HL-60/S4 (cell line): ENCODE results near the gene THBS2.
"Not testable (repeated sequence)": the region's sequence is repeated elsewhere in the genome, so short reads cannot be mapped to it uniquely, and the experiment has no call there.

ENCODE experiments used
- in situ Hi-C: fragments of 300-500 bp; cut with MboI; formaldehyde crosslinking; loops from 2 replicates; pipeline ENCODE4 v1.14.3; 2022; ENCODE audit warnings: low sequenced_read_pairs

The THBS2 gene

GRCh38 chr6:169273511-169273910 is 19.9 kb upstream of the THBS2 start:
- in situ Hi-C loops: no loop called here

DNA sequence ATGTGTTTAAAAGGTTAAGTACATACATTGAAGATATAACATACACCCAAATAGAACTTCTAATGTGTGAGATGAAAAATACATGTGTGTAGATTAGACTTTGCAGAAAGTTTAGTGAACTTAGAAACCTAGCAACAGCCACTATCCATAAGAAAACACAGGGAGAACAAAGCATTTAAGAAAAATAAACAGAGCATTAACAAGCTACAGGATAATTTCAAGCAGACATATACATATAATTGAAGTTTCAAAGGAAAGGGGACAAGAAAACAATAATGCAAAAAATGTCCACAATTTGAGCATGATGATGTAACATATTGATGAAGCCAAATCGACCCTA is 18.2 kb upstream of the THBS2 start:
- in situ Hi-C loops: no loop called here

GRCh38 chr6:169271158-169271876 is 17.7 kb upstream of the THBS2 start:
- in situ Hi-C loops: no loop called here

GRCh38 chr6:169270077-169270380 is 16.4 kb upstream of the THBS2 start:
- in situ Hi-C loops: not testable (repeated sequence)

DNA sequence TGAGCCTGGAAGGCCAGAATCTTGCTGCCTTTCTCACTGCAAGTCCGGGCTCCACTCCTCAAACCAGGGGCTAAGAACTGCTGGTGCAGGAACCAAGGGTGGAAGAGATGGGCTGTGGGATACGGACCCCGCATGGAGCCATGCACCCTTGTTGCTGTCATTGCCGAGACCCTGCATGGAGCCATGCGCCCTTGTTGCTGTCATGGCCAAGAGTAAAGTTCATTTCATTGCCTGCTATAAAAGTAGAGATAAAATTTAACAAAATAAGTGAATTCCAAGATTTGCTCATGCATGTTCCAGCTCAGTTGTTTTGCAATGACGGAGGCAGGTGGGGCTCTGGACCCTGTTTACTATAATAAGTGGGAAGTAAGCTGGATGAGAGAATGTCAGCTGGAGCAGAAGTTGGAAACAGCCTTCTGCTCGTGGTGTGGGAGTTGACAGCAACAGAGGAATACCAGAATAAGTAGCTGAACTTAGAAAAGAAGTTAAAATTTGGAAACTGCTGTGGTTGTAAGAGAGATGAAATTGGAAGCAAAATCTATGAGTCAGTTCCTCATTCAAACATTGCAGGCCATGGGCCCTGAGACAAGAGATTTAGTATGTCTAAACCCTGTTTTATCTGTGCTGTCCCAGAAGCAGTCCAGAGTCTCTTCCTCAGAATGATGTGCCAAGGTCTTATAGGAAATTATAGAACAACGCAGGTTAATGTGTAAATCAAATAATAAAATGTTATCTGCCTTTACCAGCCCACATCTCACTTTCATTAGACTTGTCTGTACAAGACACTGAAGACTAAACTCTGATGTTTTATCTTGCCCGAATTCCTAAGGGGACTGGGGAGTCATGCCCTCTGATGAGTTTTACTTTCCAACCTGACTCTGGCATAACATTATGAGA is 15.8 kb upstream of the THBS2 start:
- in situ Hi-C loops: no loop called here

GRCh38 chr6:169268276-169268675 is 14.6 kb upstream of the THBS2 start:
- in situ Hi-C loops: no loop called here

- in situ Hi-C loops: no loop called here
Observed at GRCh38 chr6:169266746-169267591, 13.3 kb upstream of the THBS2 start.

GRCh38 chr6:169266261-169266660 is 12.6 kb upstream of the THBS2 start:
- in situ Hi-C loops: no loop called here

- in situ Hi-C loops: no loop called here
Observed at GRCh38 chr6:169265486-169266131, 12.0 kb upstream of the THBS2 start.

- in situ Hi-C loops: no loop called here
Observed at GRCh38 chr6:169263836-169264608, 10.4 kb upstream of the THBS2 start.

DNA sequence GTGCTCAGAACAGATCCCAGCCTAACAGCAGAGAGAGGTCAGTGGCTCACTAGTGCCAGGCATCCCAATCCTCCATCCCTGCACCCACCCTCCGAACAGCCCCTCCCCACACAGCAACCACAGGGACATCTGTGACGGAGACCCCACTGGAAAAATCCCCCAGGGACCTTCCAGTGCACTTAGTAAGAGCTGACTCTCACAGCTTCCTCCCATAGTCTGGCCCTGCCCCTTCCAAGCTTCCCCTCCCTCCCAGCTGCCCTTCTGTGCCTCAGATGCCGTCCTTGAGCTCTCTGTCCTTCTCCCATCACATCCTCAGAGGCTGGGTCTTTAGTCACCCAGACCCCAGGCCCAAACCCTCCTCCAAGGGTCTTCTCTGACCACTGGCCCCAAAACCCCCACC is 9.7 kb upstream of the THBS2 start:
- in situ Hi-C loops: no loop called here

GRCh38 chr6:169262602-169263001 is 9.0 kb upstream of the THBS2 start:
- in situ Hi-C loops: not testable (repeated sequence)

GRCh38 chr6:169256518-169256917 is 2.9 kb upstream of the THBS2 start:
- in situ Hi-C loops: no loop called here

DNA sequence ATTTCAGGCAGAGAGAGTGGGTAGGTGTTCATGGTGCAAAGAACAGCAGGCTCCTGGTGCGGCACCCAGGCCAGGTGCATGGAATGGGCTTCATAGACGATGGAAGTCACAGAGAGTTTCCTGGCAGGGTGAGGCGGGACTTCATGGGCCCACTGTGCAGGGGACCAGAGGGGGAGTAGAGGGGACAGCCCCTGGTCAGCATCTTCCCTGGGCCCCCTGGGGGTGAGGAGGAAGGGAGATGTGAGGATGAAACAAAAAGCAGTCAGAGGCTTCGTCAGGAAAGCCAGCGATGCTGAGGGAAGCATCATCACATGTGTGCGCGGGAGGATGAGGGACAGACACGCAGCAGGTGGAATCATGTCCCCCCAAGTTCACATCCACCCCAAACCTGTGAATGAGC is 2.4 kb upstream of the THBS2 start:
- in situ Hi-C loops: no loop called here

GRCh38 chr6:169255643-169256042 is 2.0 kb upstream of the THBS2 start:
- in situ Hi-C loops: no loop called here

DNA sequence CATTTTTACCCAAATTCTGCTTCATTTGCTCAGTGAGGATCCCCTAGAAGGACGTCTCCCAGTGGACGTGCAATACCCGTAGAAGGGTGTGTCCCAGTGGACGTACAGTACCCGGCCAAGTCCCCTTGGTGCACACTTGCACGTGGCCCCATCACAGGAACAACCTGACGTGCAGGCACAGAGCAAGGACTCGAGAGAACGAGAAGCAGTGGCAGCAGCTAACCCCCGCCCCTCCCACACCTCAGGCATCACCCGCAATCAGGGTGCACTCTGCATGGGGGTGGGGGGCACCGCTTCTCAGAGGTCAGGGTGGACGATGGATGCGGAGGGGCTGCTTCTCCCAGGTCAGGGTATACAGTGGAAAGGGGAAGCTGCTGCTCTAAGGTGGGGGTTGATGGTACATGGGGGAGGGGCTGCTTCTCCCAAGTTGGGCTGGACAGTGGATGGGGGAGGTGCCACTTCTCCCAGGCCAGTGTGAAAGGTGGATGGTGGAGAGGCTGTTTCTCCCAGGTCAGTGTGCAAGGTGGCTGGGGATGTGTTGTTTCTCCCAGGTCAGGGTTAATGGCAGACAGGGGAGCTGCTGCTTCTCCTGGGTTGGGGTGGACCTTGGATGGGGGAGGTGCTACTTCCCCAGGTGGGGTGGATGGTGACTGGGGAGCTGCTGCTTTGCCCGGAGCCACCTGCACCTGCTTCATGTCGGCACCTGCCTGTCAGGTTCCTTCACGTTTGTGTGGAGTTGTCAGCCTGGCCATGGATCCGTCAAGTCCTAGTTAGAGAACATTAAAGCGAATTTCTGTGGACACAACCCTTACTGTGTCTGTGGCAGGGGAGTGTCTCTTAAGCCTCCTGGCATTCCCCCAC is 1.0 kb upstream of the THBS2 start:
- in situ Hi-C loops: no loop called here

GRCh38 chr6:169252505-169253189 is 999 bp downstream of the THBS2 start:
- in situ Hi-C loops: no loop called here

DNA sequence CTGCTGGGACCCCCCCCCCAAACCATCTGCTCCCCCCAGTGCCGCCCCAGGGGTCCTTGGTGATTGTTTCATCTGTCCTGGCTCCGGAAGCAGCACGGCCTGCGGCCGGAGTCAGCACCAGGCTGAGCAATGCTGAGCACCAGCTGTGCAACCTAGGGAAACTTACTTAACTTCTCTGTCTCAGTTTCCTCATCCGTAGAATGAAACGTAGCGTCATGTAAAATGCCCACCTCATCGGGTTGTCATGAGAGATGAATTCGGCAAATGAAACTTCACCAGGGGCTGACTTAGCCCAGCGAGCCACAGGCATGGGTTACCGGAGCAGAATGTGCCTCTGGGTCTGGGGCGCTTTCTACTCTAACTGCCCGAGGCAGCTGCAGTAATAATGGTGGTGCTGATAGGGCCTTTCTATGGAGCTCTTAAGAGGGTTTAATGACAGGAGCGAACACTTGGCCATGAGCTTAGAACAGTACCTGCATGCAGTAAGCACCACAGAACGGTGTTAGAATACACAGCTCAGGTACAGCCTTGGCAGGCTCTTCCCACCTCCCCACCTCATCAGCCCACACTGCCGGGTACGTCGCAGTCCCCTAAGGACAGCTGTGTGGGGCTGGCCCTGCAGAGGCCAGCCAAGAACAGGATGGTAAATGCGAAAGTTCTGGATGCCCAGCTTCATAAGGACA is 1.7 kb downstream of the THBS2 start:
- in situ Hi-C loops: no loop called here
